A549 (cell line): ENCODE results near the gene OTUB2. TPM values are rescaled to one million over a fixed set of nuclear protein-coding genes. Genes with fewer than 3 reads are reported as not detected.

Experiments used
- ATAC-seq, 2 experiments: fragments of 200-7000 bp in 1 of 2; fragments of >200 bp in 1 of 2; cut with Nextera tagmentation in 1 of 2; cut with Tn5 transposase in 1 of 2; 3 replicates each; pipeline versions ENCODE4 v1.8.0 to v1.9.1; 2018 to 2020; ENCODE audit warnings: mild to moderate bottlenecking in 1 of 2, moderate library complexity in 1 of 2
- CTCF ChIA-PET: fragments of 300-600 bp; sonication (Branson Sonifier 250); formaldehyde crosslinking; extraction: SDS; loops from one replicate; lab custom pipeline; 2021; ENCODE audit warnings: antibody characterized with exemption, inconsistent platforms; lab: Yijun Ruan, JAX
- POLR2A ChIA-PET: fragments of 350-600 bp; formaldehyde crosslinking; extraction: SDS; loops from one replicate; lab custom pipeline; 2021; ENCODE audit warnings: antibody characterized with exemption, inconsistent platforms; lab: Yijun Ruan, JAX
- DNase-seq, 2 experiments: peaks; one replicate each; pipeline versions ENCODE4 v3.0.0 to v3.0.0-alpha.2; 2011 to 2016; ENCODE audit warnings: low read depth in 1 of 2, low spot score in 1 of 2
- FAIRE-seq: peaks from 2 replicates; lab custom pipeline; 2011; peaks lifted over from hg19 to GRCh38; lab: Jason Lieb, UNC
- H3K27ac ChIP-seq, 2 experiments: fragments of >200 bp; sonication (Bioruptor Twin); formaldehyde crosslinking; 3 replicates each; pipeline ENCODE4 v1.5.1; 2016 to 2017
- H3K4me1 ChIP-seq: fragments of >200 bp; sonication (Bioruptor Twin); formaldehyde crosslinking; 3 replicates; pipeline ENCODE4 v1.6.1; 2016
- H3K4me2 ChIP-seq: fragments of >200 bp; sonication (Bioruptor Twin); formaldehyde crosslinking; 3 replicates; pipeline ENCODE4 v1.6.1; 2016
- H3K4me3 ChIP-seq: fragments of >200 bp; sonication (Bioruptor Twin); formaldehyde crosslinking; 3 replicates; pipeline ENCODE4 v1.5.1; 2016
- H3K9me3 ChIP-seq: fragments of >200 bp; sonication (Bioruptor Twin); formaldehyde crosslinking; 3 replicates; pipeline ENCODE4 v1.6.1; 2016
- CBX2 ChIP-seq: fragments of 200-600 bp; sonication (generic); IDR thresholded peaks from 2 replicates; pipeline ENCODE4 v1.6.1; 2016; ENCODE audit warnings: low read depth, mild to moderate bottlenecking, borderline replicate concordance
- CBX8 ChIP-seq: fragments of 200-600 bp; sonication (generic); IDR thresholded peaks from 2 replicates; pipeline ENCODE4 v1.6.1; 2016
- CHD2 ChIP-seq: fragments of 150-350 bp; IDR thresholded peaks from 2 replicates; pipeline ENCODE4 v1.6.1; 2014; ENCODE audit warnings: low read length; ENCODE audit not compliant: partially characterized antibody
- EHF ChIP-seq: fragments of 250-450 bp; sonication (Bioruptor Pico); IDR thresholded peaks from 2 replicates; pipeline ENCODE4 v1.5.0; 2020; ENCODE audit warnings: mild to moderate bottlenecking
- EP300 ChIP-seq, 2 experiments: fragments of >200 bp; sonication (Bioruptor Twin); formaldehyde crosslinking; IDR thresholded peaks; 2 replicates in 1 of 2; 3 replicates in 1 of 2; pipeline ENCODE4 v1.6.1; 2016 to 2017
- ESRRA ChIP-seq: fragments of 150-350 bp; IDR thresholded peaks from 2 replicates; pipeline ENCODE4 v1.6.1; 2014; ENCODE audit warnings: mild to moderate bottlenecking, low read length, borderline replicate concordance
- FOSB ChIP-seq: fragments of 250-450 bp; sonication (Bioruptor Pico); IDR thresholded peaks from 2 replicates; pipeline ENCODE4 v1.5.0; 2020; ENCODE audit warnings: mild to moderate bottlenecking, moderate library complexity
- FOXS1 ChIP-seq: fragments of 250-450 bp; sonication (Bioruptor Pico); IDR thresholded peaks from 2 replicates; pipeline ENCODE4 v1.5.0; 2020; ENCODE audit warnings: mild to moderate bottlenecking, moderate library complexity
- HDAC2 ChIP-seq: fragments of 200-600 bp; sonication (generic); IDR thresholded peaks from 2 replicates; pipeline ENCODE4 v1.6.1; 2016
- HOXB5 ChIP-seq: fragments of 250-450 bp; sonication (Bioruptor Pico); IDR thresholded peaks from 2 replicates; pipeline ENCODE4 v1.5.0; 2020; ENCODE audit warnings: mild to moderate bottlenecking, moderate library complexity
- JUNB ChIP-seq: fragments of >200 bp; sonication (Bioruptor Twin); formaldehyde crosslinking; IDR thresholded peaks from 2 replicates; pipeline ENCODE4 v1.6.1; 2016
- KDM1A ChIP-seq: fragments of 200-600 bp; sonication (generic); IDR thresholded peaks from 2 replicates; pipeline ENCODE4 v1.6.1; 2016; ENCODE audit warnings: low read depth, mild to moderate bottlenecking
- MAFK ChIP-seq: fragments of 450-650 bp; IDR thresholded peaks from 2 replicates; pipeline ENCODE4 v1.6.1; 2014; ENCODE audit not compliant: partially characterized antibody
- MAZ ChIP-seq: fragments of 150-350 bp; IDR thresholded peaks from 2 replicates; pipeline ENCODE4 v1.6.1; 2014; ENCODE audit warnings: antibody characterized with exemption, low read depth, low read length, borderline replicate concordance
- POLR2AphosphoS2 ChIP-seq: conservative IDR thresholded peaks from 2 replicates; pipeline ENCODE4 v1.6.1; 2012; ENCODE audit warnings: low read length, improper control_type of control experiment, inconsistent platforms
- RFX5 ChIP-seq: fragments of 450-650 bp; IDR thresholded peaks from 2 replicates; pipeline ENCODE4 v1.7.1; 2014; ENCODE audit warnings: antibody characterized with exemption, mild to moderate bottlenecking, moderate library complexity
- TP53 ChIP-seq: fragments of 250-450 bp; sonication (Bioruptor Pico); IDR thresholded peaks from 2 replicates; pipeline ENCODE4 v1.5.0; 2021; ENCODE audit warnings: mild to moderate bottlenecking, moderate library complexity
- ZC3H11A ChIP-seq: fragments of 450-650 bp; IDR thresholded peaks from 2 replicates; pipeline ENCODE4 v1.6.1; 2014; ENCODE audit warnings: antibody characterized with exemption, mild to moderate bottlenecking
- ZSCAN20 ChIP-seq: fragments of 250-450 bp; sonication (Bioruptor Pico); IDR thresholded peaks from 2 replicates; pipeline ENCODE4 v1.8.0; 2022; ENCODE audit warnings: mild to moderate bottlenecking, moderate library complexity
- WGBS: methylation state at CpG from one replicate; pipeline ENCODE4 v1.1.6; 2017; ENCODE audit errors: missing lambda C conversion rate; 5-methylcytosine and 5-hydroxymethylcytosine counted together
- polyA plus RNA-seq, 4 experiments: library from polyadenylated mRNA; depleted of rRNA in 3 of 4; stranded (reverse); fragments of >200 nt; fragmentation: RNase III in 1 of 4; extraction: RNeasy Plus Mini Kit Qiagen cat#74134 plus additional on column Dnase treatment in 1 of 4; gene quantifications; 2 replicates in 3 of 4; 3 replicates in 1 of 4; pipeline ENCODE4 v1.2.3, GENCODE V29; 2011 to 2017
- TF ChIP-seq, protein P1 (sequence below): fragments of 250-450 bp; sonication (Bioruptor Pico); IDR thresholded peaks from 2 replicates; pipeline ENCODE4 v1.5.0; 2021; ENCODE audit warnings: mild to moderate bottlenecking, moderate library complexity, borderline replicate concordance
- TF ChIP-seq, protein P2 (sequence below): fragments of >200 bp; sonication (Bioruptor Twin); formaldehyde crosslinking; IDR thresholded peaks from 3 replicates; pipeline ENCODE4 v1.5.1; 2016
- TF ChIP-seq, protein P3 (sequence below): fragments of >200 bp; sonication (Bioruptor Twin); formaldehyde crosslinking; IDR thresholded peaks from 3 replicates; pipeline ENCODE4 v1.6.1; 2016
- TF ChIP-seq, protein P4 (sequence below): fragments of 250-450 bp; sonication (Bioruptor Pico); IDR thresholded peaks from 2 replicates; pipeline ENCODE4 v1.5.0; 2020; ENCODE audit warnings: low read depth, mild to moderate bottlenecking, moderate library complexity

Gene OTUB2
- polyA plus RNA-seq, 2 of the 4 experiments (the other 2 are of a cell fraction), result 1.2 to 2.5 TPM

- DNase-seq, result no peak
- H3K4me3 ChIP-seq, result no peak overlapping the region
- H3K4me2 ChIP-seq, result no peak overlapping the region
- ATAC-seq, result no peak
- no peak for FAIRE-seq
- no peak overlapping the region for H3K27ac ChIP-seq
- 96% methylated on average over 6 of the region's 6 CpGs for WGBS
- H3K4me1 ChIP-seq, result no peaks in the 10 kb centered on the region
- POLR2A ChIA-PET, result no interaction called here
- no peaks in the 10 kb centered on the region for H3K9me3 ChIP-seq
- TF ChIP-seq TP53 (CRISPR knock-in tag) (no peak), FOSB (CRISPR knock-in tag) (no peak), EP300 (IDR thresholded peaks at IDR 0.05) (no peak), MAZ (no peak), ZC3H11A (no peak), FOXS1 (CRISPR knock-in tag) (no peak), CBX8 (no peak), POLR2AphosphoS2 (no peak), KDM1A (no peak), HOXB5 (no peak), EHF (CRISPR knock-in tag) (no peak), HDAC2 (no peak), JUNB (no peak)
- TF ChIP-seq, protein P1, sequence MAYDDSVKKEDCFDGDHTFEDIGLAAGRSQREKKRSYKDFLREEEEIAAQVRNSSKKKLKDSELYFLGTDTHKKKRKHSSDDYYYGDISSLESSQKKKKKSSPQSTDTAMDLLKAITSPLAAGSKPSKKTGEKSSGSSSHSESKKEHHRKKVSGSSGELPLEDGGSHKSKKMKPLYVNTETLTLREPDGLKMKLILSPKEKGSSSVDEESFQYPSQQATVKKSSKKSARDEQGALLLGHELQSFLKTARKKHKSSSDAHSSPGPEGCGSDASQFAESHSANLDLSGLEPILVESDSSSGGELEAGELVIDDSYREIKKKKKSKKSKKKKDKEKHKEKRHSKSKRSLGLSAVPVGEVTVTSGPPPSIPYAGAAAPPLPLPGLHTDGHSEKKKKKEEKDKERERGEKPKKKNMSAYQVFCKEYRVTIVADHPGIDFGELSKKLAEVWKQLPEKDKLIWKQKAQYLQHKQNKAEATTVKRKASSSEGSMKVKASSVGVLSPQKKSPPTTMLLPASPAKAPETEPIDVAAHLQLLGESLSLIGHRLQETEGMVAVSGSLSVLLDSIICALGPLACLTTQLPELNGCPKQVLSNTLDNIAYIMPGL (CRISPR knock-in tag), result no peak
- TF ChIP-seq, protein P2, sequence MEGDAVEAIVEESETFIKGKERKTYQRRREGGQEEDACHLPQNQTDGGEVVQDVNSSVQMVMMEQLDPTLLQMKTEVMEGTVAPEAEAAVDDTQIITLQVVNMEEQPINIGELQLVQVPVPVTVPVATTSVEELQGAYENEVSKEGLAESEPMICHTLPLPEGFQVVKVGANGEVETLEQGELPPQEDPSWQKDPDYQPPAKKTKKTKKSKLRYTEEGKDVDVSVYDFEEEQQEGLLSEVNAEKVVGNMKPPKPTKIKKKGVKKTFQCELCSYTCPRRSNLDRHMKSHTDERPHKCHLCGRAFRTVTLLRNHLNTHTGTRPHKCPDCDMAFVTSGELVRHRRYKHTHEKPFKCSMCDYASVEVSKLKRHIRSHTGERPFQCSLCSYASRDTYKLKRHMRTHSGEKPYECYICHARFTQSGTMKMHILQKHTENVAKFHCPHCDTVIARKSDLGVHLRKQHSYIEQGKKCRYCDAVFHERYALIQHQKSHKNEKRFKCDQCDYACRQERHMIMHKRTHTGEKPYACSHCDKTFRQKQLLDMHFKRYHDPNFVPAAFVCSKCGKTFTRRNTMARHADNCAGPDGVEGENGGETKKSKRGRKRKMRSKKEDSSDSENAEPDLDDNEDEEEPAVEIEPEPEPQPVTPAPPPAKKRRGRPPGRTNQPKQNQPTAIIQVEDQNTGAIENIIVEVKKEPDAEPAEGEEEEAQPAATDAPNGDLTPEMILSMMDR, result no peak
- TF ChIP-seq, protein P3, sequence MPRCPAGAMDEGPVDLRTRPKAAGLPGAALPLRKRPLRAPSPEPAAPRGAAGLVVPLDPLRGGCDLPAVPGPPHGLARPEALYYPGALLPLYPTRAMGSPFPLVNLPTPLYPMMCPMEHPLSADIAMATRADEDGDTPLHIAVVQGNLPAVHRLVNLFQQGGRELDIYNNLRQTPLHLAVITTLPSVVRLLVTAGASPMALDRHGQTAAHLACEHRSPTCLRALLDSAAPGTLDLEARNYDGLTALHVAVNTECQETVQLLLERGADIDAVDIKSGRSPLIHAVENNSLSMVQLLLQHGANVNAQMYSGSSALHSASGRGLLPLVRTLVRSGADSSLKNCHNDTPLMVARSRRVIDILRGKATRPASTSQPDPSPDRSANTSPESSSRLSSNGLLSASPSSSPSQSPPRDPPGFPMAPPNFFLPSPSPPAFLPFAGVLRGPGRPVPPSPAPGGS, result no peak
- CTCF ChIA-PET, result interaction anchor here (1.3 to 10.9 kb wide), 5 partner anchors 10 to 117 kb away, joined by 4 to 82 read pairs (median 4); no protein-coding TSS in a partner anchor
Observed at GRCh38 chr14:94056579-94057308, 30.6 kb downstream of the OTUB2 start.

GRCh38 chr14:94058128-94058673 is 32.1 kb downstream of the OTUB2 start:
- Histone ChIP-seq H3K4me3 (no peak overlapping the region), H3K4me1 (peaks cover 5% of the 10 kb centered on the region; the same call in 1 of the 3 replicates), H3K27ac (no peak overlapping the region), H3K4me2 (no peak overlapping the region), H3K9me3 (no peaks in the 10 kb centered on the region)
- no peak for DNase-seq
- CTCF ChIA-PET, result interaction anchor here (1.0 to 2.9 kb wide), 3 partner anchors 74 to 119 kb away, joined by 4 to 11 read pairs (median 4); no protein-coding TSS in a partner anchor
- no peak for ATAC-seq
- no peak for FAIRE-seq
- WGBS, result 60% methylated on average over 1 of the region's 1 CpG
- POLR2A ChIA-PET, result no interaction called here
- no peak for TF ChIP-seq KDM1A
- no peak for TF ChIP-seq MAFK
- TF ChIP-seq EHF (CRISPR knock-in tag), result no peak
- no peak for TF ChIP-seq ESRRA
- TF ChIP-seq CHD2, result no peak
- TF ChIP-seq, protein P3, result no peak
- no peak for TF ChIP-seq MAZ
- TF ChIP-seq, protein P4, sequence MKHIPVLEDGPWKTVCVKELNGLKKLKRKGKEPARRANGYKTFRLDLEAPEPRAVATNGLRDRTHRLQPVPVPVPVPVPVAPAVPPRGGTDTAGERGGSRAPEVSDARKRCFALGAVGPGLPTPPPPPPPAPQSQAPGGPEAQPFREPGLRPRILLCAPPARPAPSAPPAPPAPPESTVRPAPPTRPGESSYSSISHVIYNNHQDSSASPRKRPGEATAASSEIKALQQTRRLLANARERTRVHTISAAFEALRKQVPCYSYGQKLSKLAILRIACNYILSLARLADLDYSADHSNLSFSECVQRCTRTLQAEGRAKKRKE (CRISPR knock-in tag), result no peak
- TF ChIP-seq HDAC2, result no peak
- TF ChIP-seq RFX5, result no peak
- no peak for TF ChIP-seq POLR2AphosphoS2
- no peak for TF ChIP-seq CBX2
- no peak for TF ChIP-seq ZSCAN20 (CRISPR knock-in tag)
